K562 (cell line): Measurements from ENCODE around the gene OSCP1. TPM values are rescaled to one million over a fixed set of nuclear protein-coding genes. Genes with fewer than 3 reads are reported as not detected.

Experiments
- ARID4B ChIP-seq: sonication (generic); formaldehyde crosslinking; IDR thresholded peaks from 2 replicates; pipeline ENCODE4 v1.8.0; 2022; ENCODE audit warnings: mild to moderate bottlenecking, missing genetic modification reagents
- ATF7 ChIP-seq: fragments of 450-650 bp; IDR thresholded peaks from 2 replicates; pipeline ENCODE4 v1.7.1; 2014; ENCODE audit warnings: mild to moderate bottlenecking, moderate library complexity
- CBX8 ChIP-seq: fragments of 200-600 bp; sonication (generic); IDR thresholded peaks from 2 replicates; pipeline ENCODE4 v1.6.1; 2012; ENCODE audit warnings: borderline replicate concordance, mixed run types, low read depth, mild to moderate bottlenecking, moderate library complexity, mixed read lengths, low read length, control low read depth, inconsistent platforms; ENCODE audit not compliant: poor library complexity, severe bottlenecking; ENCODE audit errors: extremely low read depth
- ETV6 ChIP-seq, 3 experiments: fragments of 150-350 bp in 1 of 3; sonication (generic) in 1 of 3; formaldehyde crosslinking in 1 of 3; IDR thresholded peaks; 2 replicates each; pipeline versions ENCODE4 v1.6.1 to v1.8.0; 2014 to 2022; ENCODE audit warnings: borderline replicate concordance in 2 of 3, low read depth in 2 of 3, antibody characterized with exemption in 1 of 3, low read length in 1 of 3, mild to moderate bottlenecking in 1 of 3, missing genetic modification reagents in 1 of 3
- HNRNPK ChIP-seq: fragments of 200-400 bp; formaldehyde crosslinking; IDR thresholded peaks from one replicate; pipeline ENCODE4 v1.6.1; 2018; ENCODE audit warnings: mild to moderate bottlenecking, low read depth, low read length; ENCODE audit not compliant: poor library complexity, severe bottlenecking
- MCM3 ChIP-seq: fragments of 450-650 bp; IDR thresholded peaks from 2 replicates; pipeline ENCODE4 v1.6.1; 2016
- NR2F6 ChIP-seq: fragments of 450-650 bp; formaldehyde crosslinking; IDR thresholded peaks from 2 replicates; pipeline ENCODE4 v1.4.0; 2020; ENCODE audit warnings: mild to moderate bottlenecking
- SAP30 ChIP-seq: fragments of 200-600 bp; sonication (generic); IDR thresholded peaks from 2 replicates; pipeline ENCODE4 v1.6.1; 2012; ENCODE audit warnings: borderline replicate concordance, low read depth, mild to moderate bottlenecking, moderate library complexity, low read length, control low read depth, inconsistent platforms; ENCODE audit not compliant: insufficient read depth, poor library complexity, severe bottlenecking
- SRSF3 ChIP-seq: fragments of 200-400 bp; formaldehyde crosslinking; IDR thresholded peaks from 2 replicates; pipeline ENCODE4 v1.6.1; 2016; ENCODE audit warnings: mild to moderate bottlenecking, low read length, moderate library complexity; ENCODE audit not compliant: insufficient read depth
- THRAP3 ChIP-seq: fragments of 450-650 bp; IDR thresholded peaks from 2 replicates; pipeline ENCODE4 v1.6.1; 2016; ENCODE audit warnings: mild to moderate bottlenecking, inconsistent platforms, borderline replicate concordance
- UBTF ChIP-seq, 2 experiments: IDR thresholded peaks; 2 replicates each; pipeline ENCODE4 v1.6.1; 2012; ENCODE audit warnings: improper control_type of control experiment in 2 of 2, low read depth in 2 of 2, low read length in 2 of 2, borderline replicate concordance in 1 of 2
- ZBTB43 ChIP-seq: sonication (generic); formaldehyde crosslinking; IDR thresholded peaks from 2 replicates; pipeline ENCODE4 v1.8.0; 2023; ENCODE audit warnings: mild to moderate bottlenecking, missing genetic modification reagents
- ZNF644 ChIP-seq: fragments of 200-800 bp; sonication (Bioruptor generic); IDR thresholded peaks from 2 replicates; pipeline ENCODE4 v1.6.1; 2016; ENCODE audit warnings: low read depth, missing genetic modification characterization, missing compliant biosample characterization
- ZNF740 ChIP-seq, 3 experiments: fragments of 200-800 bp in 1 of 3; sonication (Bioruptor generic) in 1 of 3; sonication (generic) in 1 of 3; formaldehyde crosslinking in 1 of 3; IDR thresholded peaks; 2 replicates each; pipeline versions ENCODE4 v1.6.1 to v1.8.0; 2016 to 2022; ENCODE audit warnings: mild to moderate bottlenecking in 2 of 3, missing compliant biosample characterization in 2 of 3, missing genetic modification characterization in 2 of 3, missing genetic modification reagents in 1 of 3
- polyA plus RNA-seq, 8 experiments: library from polyadenylated mRNA; depleted of rRNA in 4 of 8; stranded (reverse) in 5 of 8; unstranded in 3 of 8; fragments of >200 nt; fragmentation: Nextera tagmentation in 2 of 8; fragmentation: Illumina TruSeq in 1 of 8; extraction: Ambion mirVana in 2 of 8; extraction: Trizol in 1 of 8; gene quantifications; 2 replicates each; pipeline versions ENCODE4 v1.2.1 to v1.2.3, GENCODE V29; 2011 to 2014; ENCODE audit warnings: inconsistent platforms in 1 of 8, missing spikeins in 1 of 8
- total RNA-seq, 7 experiments: library from RNA; depleted of rRNA in 6 of 7; stranded (reverse); fragments of >200 nt in 6 of 7; fragmentation: Illumina TruSeq in 2 of 7; extraction: Trizol in 2 of 7; gene quantifications; 2 replicates each; pipeline versions ENCODE4 v1.2.1 to v1.2.3, GENCODE V29; 2011 to 2021; ENCODE audit warnings: low replicate concordance in 1 of 7

OSCP1 gene
- total and polyA plus RNA-seq, 9 of the 15 experiments (the other 6 are each of a cell fraction or from before 2014, with no cell fraction given): 0.15 to 0.40 (median 0.33) TPM; not detected in 5

- TF ChIP-seq UBTF (IDR thresholded peaks at IDR 0.05; ENCODE audit: borderline replicate concordance in 1 of 2, low read depth in 2 of 2, low read length in 2 of 2) (0 out of 4 replicates have a peak, but pooled peaks of 1 of the 2 experiments have one; percentile 32), CBX8 (no peak), MCM3 (no peak), HNRNPK (no peak), ATF7 (peak; percentile 42; the same call in 1 of the 2 replicates), THRAP3 (no peak), ARID4B (CRISPR knock-in tag) (0 out of 2 replicates have a peak, but pooled peaks have one; percentile 31), ZBTB43 (CRISPR knock-in tag) (no peak), ZNF740 (CRISPR knock-in tag; IDR thresholded peaks at IDR 0.05) (no peak), ZNF740 (tag; IDR thresholded peaks at IDR 0.05) (no peak), SRSF3 (no peak), ZNF644 (tag) (no peak), ETV6 (IDR thresholded peaks at IDR 0.05; ENCODE audit: borderline replicate concordance in 1 of 2, low read depth in 2 of 2, low read length in 1 of 2) (no peak), ETV6 (CRISPR knock-in tag; IDR thresholded peaks at IDR 0.05; ENCODE audit: borderline replicate concordance) (no peak), NR2F6 (no peak), SAP30 (peak; percentile 83)
These were observed 65.5 kb downstream of the OSCP1 start (continued) for GRCh38 chr1:36384542-36385409.
